ENCODE data around the gene CDY2B. TPM values are rescaled to one million over a fixed set of nuclear protein-coding genes. Genes with fewer than 3 reads are reported as not detected.
"Not testable (repeated sequence)": the region's sequence is repeated elsewhere in the genome, so short reads cannot be mapped to it uniquely, and the experiment has no call there.

CDY2B gene
- total RNA-seq, 2 donors from 2014 or later: not detected

DNA sequence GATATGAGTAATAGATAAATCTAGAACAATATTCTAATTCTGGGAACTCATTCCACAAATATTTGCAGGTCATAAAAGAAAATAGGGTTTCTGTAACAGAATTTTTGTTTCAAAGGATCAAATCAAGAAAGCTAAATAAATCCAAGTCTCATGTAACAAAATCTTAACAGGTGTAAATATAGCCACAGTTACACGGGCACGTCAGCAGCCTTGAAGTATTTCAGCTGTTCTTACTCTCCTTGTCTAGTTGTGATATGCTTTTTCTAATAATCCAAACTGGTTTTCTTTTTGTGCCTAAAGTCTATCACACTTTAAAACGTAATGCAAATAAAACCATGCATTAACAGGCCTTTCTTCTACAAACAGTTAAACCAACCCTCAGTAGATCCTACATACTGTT lies 9.3 kb downstream of the CDY2B start:
- WGBS, 2 experiments (ENCODE audit: insufficient coverage in 1 of 2, insufficient read length in 1 of 2): no CpG with 5 or more reads among the region's 3 CpGs
- not testable (repeated sequence) for H3K4me3 Mint-ChIP-seq

DNA sequence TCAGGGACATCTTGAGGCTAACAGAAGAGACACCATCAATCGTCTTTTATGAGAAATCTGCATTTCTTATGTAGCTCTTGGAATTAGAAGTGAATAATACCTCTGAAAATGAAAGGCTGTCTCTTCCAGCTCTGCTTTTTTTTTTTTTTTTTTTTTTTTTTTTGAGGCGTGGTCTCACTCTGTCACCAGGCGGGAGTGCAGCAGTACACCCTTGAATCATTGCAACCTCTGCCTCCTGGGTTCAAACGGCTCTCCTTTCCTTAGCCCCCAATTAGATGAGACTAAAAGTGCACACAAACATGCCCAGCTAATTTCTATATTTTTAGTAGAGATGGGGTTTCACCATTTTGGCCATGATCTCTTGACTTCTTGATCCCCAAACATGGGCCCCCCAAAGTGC lies 12.2 kb downstream of the CDY2B start:
- H3K9ac ChIP-seq (ENCODE audit: extremely low read depth, low read length, poor library complexity, severe bottlenecking); H3K4me1 Mint-ChIP-seq; H3K4me1 ChIP-seq (ENCODE audit: control insufficient read depth, insufficient read depth, low read length); H3K36me3 ChIP-seq (ENCODE audit: control insufficient read depth, insufficient read depth, low read length); H3K27me3 ChIP-seq (ENCODE audit: control insufficient read depth, insufficient read depth, low read length, poor library complexity, severe bottlenecking); H3K27ac ChIP-seq (ENCODE audit: low read depth, low read length); DNase-seq; H3K36me3 Mint-ChIP-seq (ENCODE audit: low read depth); H3K4me3 ChIP-seq (ENCODE audit: low read length); H3K9me3 Mint-ChIP-seq; H3K27ac Mint-ChIP-seq; H3K9me3 ChIP-seq (ENCODE audit: control insufficient read depth, low read length); H3K4me3 Mint-ChIP-seq; H3K27me3 Mint-ChIP-seq (ENCODE audit: insufficient read depth): not testable (repeated sequence)
- no CpG with 5 or more reads among the region's 4 CpGs for WGBS, 2 experiments (ENCODE audit: insufficient coverage in 1 of 2, insufficient read length in 1 of 2)

More for the DNA sequence above, 9.3 kb downstream of the CDY2B start:
- not testable (repeated sequence) for H3K9ac ChIP-seq (ENCODE audit: extremely low read depth, low read length, poor library complexity, severe bottlenecking); H3K4me1 Mint-ChIP-seq; H3K27ac Mint-ChIP-seq; H3K9me3 ChIP-seq (ENCODE audit: control insufficient read depth, low read length); H3K27me3 ChIP-seq (ENCODE audit: control insufficient read depth, insufficient read depth, low read length, poor library complexity, severe bottlenecking); H3K36me3 ChIP-seq (ENCODE audit: control insufficient read depth, insufficient read depth, low read length); H3K9me3 Mint-ChIP-seq; DNase-seq; H3K27ac ChIP-seq (ENCODE audit: low read depth, low read length); H3K4me1 ChIP-seq (ENCODE audit: control insufficient read depth, insufficient read depth, low read length); H3K27me3 Mint-ChIP-seq (ENCODE audit: insufficient read depth); H3K36me3 Mint-ChIP-seq (ENCODE audit: low read depth); H3K4me3 ChIP-seq (ENCODE audit: low read length)

DNA sequence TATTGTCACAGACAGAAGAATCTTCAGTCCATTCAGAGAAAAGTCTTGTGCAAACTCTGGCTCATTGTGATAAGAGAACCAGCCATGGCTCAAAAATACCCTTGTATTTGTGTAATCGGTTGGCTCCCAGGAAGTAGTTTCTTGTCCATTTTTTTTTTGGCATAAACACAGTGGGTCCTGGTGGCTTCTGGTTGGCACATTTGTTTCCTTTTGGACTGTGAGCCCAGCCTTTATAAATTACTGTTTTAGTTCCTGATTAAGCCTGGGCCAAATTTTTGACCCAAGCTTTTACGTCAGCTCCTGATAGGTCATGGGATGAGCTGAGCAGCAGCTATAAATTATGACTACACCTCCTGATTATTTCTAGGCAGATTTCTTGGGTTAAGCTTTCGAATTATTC lies 19.4 kb downstream of the CDY2B start:
- not testable (repeated sequence) for H3K9ac ChIP-seq (ENCODE audit: extremely low read depth, low read length, poor library complexity, severe bottlenecking); H3K4me1 Mint-ChIP-seq; H3K27ac Mint-ChIP-seq; H3K27me3 ChIP-seq (ENCODE audit: control insufficient read depth, insufficient read depth, low read length, poor library complexity, severe bottlenecking); H3K9me3 Mint-ChIP-seq; H3K27ac ChIP-seq (ENCODE audit: low read depth, low read length); DNase-seq; H3K36me3 ChIP-seq (ENCODE audit: control insufficient read depth, insufficient read depth, low read length); H3K4me3 ChIP-seq (ENCODE audit: low read length); H3K9me3 ChIP-seq (ENCODE audit: control insufficient read depth, low read length); H3K4me1 ChIP-seq (ENCODE audit: control insufficient read depth, insufficient read depth, low read length); H3K4me3 Mint-ChIP-seq; H3K27me3 Mint-ChIP-seq (ENCODE audit: insufficient read depth); H3K36me3 Mint-ChIP-seq (ENCODE audit: low read depth)
- WGBS, 2 experiments (ENCODE audit: insufficient coverage in 1 of 2, insufficient read length in 1 of 2): no CpG with 5 or more reads among the region's 3 CpGs

DNA sequence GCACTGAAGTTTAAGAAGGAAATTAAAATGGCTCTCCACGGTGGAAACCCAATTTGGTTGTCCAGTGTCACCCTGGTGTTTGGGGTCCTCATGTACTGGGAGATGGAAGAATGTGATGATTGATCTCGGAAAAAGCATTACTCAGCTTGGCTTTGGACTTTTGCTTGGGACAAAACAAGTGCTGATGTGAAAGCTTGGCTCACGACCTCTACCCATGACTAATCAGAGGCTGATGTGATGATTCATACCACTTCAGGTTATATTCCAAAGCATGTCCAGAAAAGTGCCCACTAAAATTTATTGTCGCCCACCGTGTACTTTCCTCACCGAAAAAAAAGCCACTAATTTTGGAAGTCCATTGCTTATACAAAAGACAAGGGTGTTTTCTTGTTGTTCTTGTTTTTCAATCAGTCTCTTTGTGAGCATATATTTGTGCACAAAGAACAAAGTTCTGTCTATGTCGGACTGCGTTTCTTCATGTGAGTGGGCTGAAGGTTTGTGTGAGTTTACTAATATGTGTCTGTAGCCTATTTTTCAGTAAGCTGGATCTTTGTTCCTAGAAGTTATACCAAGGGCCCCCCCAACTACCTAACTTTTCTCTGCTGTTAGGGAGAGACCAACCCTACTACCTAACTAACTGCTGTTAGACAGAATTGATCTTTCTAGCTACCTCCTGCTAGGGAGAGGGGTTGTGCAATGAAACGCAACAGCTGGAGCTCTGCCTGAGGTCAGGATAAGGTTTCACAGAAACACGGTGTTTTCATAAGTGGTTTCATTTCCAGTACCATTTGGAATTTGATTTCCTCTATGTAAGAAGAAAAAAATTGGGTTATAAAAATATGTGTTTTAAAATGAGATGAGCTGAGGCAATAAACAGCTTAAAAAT lies 22.8 kb downstream of the CDY2B start:
- not testable (repeated sequence) for H3K9ac ChIP-seq (ENCODE audit: extremely low read depth, low read length, poor library complexity, severe bottlenecking); H3K4me3 ChIP-seq (ENCODE audit: low read length); DNase-seq; H3K4me1 ChIP-seq (ENCODE audit: control insufficient read depth, insufficient read depth, low read length); H3K27me3 ChIP-seq (ENCODE audit: control insufficient read depth, insufficient read depth, low read length, poor library complexity, severe bottlenecking); H3K4me3 Mint-ChIP-seq; H3K27me3 Mint-ChIP-seq (ENCODE audit: insufficient read depth); H3K36me3 Mint-ChIP-seq (ENCODE audit: low read depth); H3K4me1 Mint-ChIP-seq; H3K9me3 ChIP-seq (ENCODE audit: control insufficient read depth, low read length); H3K36me3 ChIP-seq (ENCODE audit: control insufficient read depth, insufficient read depth, low read length); H3K27ac Mint-ChIP-seq; H3K9me3 Mint-ChIP-seq; H3K27ac ChIP-seq (ENCODE audit: low read depth, low read length)
- WGBS, 2 experiments (ENCODE audit: insufficient coverage in 1 of 2, insufficient read length in 1 of 2): no CpG with 5 or more reads among the region's 10 CpGs

DNA sequence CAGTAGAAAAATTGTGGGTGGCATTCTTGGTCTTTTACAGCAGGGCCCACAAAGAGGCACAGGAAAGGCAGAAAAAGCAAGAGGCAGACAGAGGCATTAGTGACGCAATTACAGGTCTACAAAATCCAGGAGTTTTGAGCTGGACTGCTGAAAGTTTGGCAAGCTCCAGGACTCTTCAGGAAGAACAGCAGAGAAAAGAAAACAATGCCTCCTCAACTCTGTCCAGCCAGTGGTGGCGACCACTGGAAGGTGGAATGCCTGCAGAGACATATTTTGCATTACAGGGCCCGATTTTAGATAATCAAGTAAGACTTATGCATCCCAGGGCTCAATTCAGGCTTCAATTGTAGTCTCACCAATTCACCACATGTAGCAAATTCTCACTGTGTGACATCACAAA lies 23.5 kb downstream of the CDY2B start:
- H3K9me3 ChIP-seq (ENCODE audit: control insufficient read depth, low read length); H3K27me3 ChIP-seq (ENCODE audit: control insufficient read depth, insufficient read depth, low read length, poor library complexity, severe bottlenecking); H3K27ac Mint-ChIP-seq; H3K9ac ChIP-seq (ENCODE audit: extremely low read depth, low read length, poor library complexity, severe bottlenecking); DNase-seq; H3K4me3 Mint-ChIP-seq; H3K27ac ChIP-seq (ENCODE audit: low read depth, low read length); H3K4me3 ChIP-seq (ENCODE audit: low read length); H3K27me3 Mint-ChIP-seq (ENCODE audit: insufficient read depth); H3K36me3 ChIP-seq (ENCODE audit: control insufficient read depth, insufficient read depth, low read length); H3K4me1 Mint-ChIP-seq; H3K4me1 ChIP-seq (ENCODE audit: control insufficient read depth, insufficient read depth, low read length); H3K9me3 Mint-ChIP-seq; H3K36me3 Mint-ChIP-seq (ENCODE audit: low read depth): not testable (repeated sequence)
- no CpG with 5 or more reads among the region's 3 CpGs for WGBS, 2 experiments (ENCODE audit: insufficient coverage in 1 of 2, insufficient read length in 1 of 2)

DNA sequence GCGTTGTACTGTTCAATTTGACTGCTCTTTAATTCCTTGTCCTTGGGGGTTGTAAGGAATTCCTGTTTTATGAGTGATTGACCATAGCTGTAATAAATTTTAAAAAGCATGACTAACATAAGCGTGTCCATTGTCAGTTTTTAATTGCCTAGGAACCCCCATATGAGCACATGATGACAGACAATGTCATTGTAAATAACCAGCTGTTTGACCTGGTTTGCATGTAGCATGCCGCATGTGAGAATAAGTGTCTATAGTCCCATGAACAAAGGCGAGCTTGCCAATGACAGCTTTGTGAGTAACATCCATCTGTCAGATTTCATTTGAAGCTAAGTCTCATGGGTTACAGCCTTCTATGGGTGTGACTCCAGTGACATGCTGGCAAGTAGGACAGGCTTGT lies 30.9 kb downstream of the CDY2B start:
- H3K9ac ChIP-seq (ENCODE audit: extremely low read depth, low read length, poor library complexity, severe bottlenecking); H3K4me1 Mint-ChIP-seq; H3K27ac Mint-ChIP-seq; H3K27me3 ChIP-seq (ENCODE audit: control insufficient read depth, insufficient read depth, low read length, poor library complexity, severe bottlenecking); H3K4me3 Mint-ChIP-seq; H3K4me3 ChIP-seq (ENCODE audit: low read length); H3K27me3 Mint-ChIP-seq (ENCODE audit: insufficient read depth); H3K9me3 ChIP-seq (ENCODE audit: control insufficient read depth, low read length); H3K27ac ChIP-seq (ENCODE audit: low read depth, low read length); H3K9me3 Mint-ChIP-seq; DNase-seq; H3K36me3 Mint-ChIP-seq (ENCODE audit: low read depth); H3K36me3 ChIP-seq (ENCODE audit: control insufficient read depth, insufficient read depth, low read length); H3K4me1 ChIP-seq (ENCODE audit: control insufficient read depth, insufficient read depth, low read length): not testable (repeated sequence)
- WGBS, 2 experiments (ENCODE audit: insufficient coverage in 1 of 2, insufficient read length in 1 of 2): no CpG with 5 or more reads among the region's 4 CpGs

DNA sequence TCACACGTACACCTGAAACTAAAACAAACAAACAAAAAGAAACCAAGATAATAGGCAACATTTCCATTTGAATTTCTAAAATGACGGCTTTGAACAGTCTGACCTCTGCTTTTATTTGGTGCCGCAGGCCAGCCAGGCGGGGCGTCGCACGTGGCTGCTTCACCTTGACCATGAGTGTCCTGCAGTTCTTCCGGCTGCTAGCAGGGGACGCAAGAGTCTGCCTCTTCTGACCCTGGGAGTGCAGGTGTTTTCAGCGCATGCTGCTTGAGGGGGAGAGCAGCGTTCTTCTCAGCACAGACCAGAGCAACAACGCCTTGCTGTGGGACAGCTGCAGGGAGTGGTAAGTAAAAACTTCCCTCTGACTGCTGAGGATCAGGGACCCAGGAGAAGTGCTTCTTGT lies 47.9 kb downstream of the CDY2B start:
- H3K9ac ChIP-seq (ENCODE audit: extremely low read depth, low read length, poor library complexity, severe bottlenecking); H3K4me1 Mint-ChIP-seq; H3K27me3 Mint-ChIP-seq (ENCODE audit: insufficient read depth); H3K27me3 ChIP-seq (ENCODE audit: control insufficient read depth, insufficient read depth, low read length, poor library complexity, severe bottlenecking); H3K27ac ChIP-seq (ENCODE audit: low read depth, low read length); DNase-seq; H3K4me3 ChIP-seq (ENCODE audit: low read length); H3K4me1 ChIP-seq (ENCODE audit: control insufficient read depth, insufficient read depth, low read length); H3K4me3 Mint-ChIP-seq; H3K9me3 Mint-ChIP-seq; H3K9me3 ChIP-seq (ENCODE audit: control insufficient read depth, low read length); H3K27ac Mint-ChIP-seq; H3K36me3 Mint-ChIP-seq (ENCODE audit: low read depth); H3K36me3 ChIP-seq (ENCODE audit: control insufficient read depth, insufficient read depth, low read length): not testable (repeated sequence)
- WGBS, 2 experiments (ENCODE audit: insufficient coverage in 1 of 2, insufficient read length in 1 of 2): no CpG with 5 or more reads among the region's 12 CpGs
